ENCODE results near the gene GRK4.
A peak's percentile ranks its signal among the peaks of the same experiment; 100 is the strongest.
"Not testable (repeated sequence)": the region's sequence is repeated elsewhere in the genome, so short reads cannot be mapped to it uniquely, and the experiment has no call there.

The GRK4 gene

DNA sequence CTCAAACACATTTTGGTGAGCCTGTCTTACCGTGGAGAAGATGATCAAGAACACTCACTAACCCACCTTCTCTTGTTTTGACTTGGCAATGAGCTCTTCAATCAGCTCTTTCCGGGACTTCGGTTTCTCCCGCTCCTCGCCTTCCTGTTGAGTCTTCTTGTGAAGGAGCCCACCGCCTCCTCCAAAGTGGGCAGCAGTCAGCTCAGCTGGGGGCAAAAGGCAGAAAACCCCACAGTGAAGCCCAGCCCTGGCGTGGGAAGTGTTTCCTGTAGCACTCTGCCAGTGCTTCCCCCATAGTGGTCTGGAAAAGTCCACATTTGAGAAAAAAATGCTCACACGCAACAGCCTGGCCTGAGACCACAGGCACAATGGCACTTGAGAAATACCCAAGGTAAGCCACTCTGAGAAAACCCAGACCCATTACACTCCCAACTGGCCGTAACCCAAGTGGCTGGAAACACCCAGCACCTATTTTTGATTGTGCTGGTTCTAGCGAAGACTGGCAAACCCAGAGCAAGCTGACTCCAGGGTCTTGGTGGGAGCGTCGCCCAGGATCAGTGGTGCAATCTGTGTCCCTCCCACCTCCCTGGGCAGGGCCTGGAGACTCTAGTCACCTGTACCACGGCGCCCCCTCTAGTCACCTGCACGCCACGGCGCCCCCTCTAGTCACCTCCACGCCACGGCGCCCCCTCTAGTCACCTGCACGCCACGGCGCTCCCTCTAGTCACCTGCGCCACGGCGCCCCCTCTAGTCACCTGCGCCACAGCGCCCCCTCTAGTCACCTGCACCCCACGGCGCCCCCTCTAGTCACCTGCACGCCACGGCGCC lies 8.8 kb upstream of the GRK4 start:
- Histone ChIP-seq H3K36me3 (ENCODE audit: control insufficient read depth, insufficient read depth, low read length) (peaks cover 92% of the 10 kb centered on the region), H3K9me3 (ENCODE audit: control insufficient read depth, insufficient read depth, low read depth, low read length) (peaks cover 24% of the 10 kb centered on the region), H3K4me1 (ENCODE audit: control insufficient read depth, insufficient read depth, low read length) (no peaks in the 10 kb centered on the region), H3K27ac (ENCODE audit: low read depth, low read length) (no peak overlapping the region), H3K4me3 (ENCODE audit: low read depth, low read length) (no peak overlapping the region), H3K27me3 (ENCODE audit: control insufficient read depth, insufficient read depth, low read length) (no peaks in the 10 kb centered on the region), H3K9ac (ENCODE audit: low read length) (no peak overlapping the region)

- not testable (repeated sequence) for H3K4me3 ChIP-seq (ENCODE audit: low read depth, low read length); H3K27me3 ChIP-seq (ENCODE audit: control insufficient read depth, insufficient read depth, low read length); H3K4me1 ChIP-seq (ENCODE audit: control insufficient read depth, insufficient read depth, low read length); H3K9ac ChIP-seq (ENCODE audit: low read length); H3K27ac ChIP-seq (ENCODE audit: low read depth, low read length)
- Histone ChIP-seq H3K36me3 (ENCODE audit: control insufficient read depth, insufficient read depth, low read length) (peaks cover 85% of the 10 kb centered on the region), H3K9me3 (ENCODE audit: control insufficient read depth, insufficient read depth, low read depth, low read length) (peaks cover 24% of the 10 kb centered on the region)
Measured at GRCh38 chr4:2955186-2956044, 8.0 kb upstream of the GRK4 start.

GRCh38 chr4:2958446-2958845 lies 4.9 kb upstream of the GRK4 start:
- H3K4me1 ChIP-seq (ENCODE audit: control insufficient read depth, insufficient read depth, low read length) = peaks cover 10% of the 10 kb centered on the region; the same call in 1 of the 2 replicates
- no peak overlapping the region for H3K27ac ChIP-seq (ENCODE audit: low read depth, low read length)
- peaks cover 24% of the 10 kb centered on the region for H3K9me3 ChIP-seq (ENCODE audit: control insufficient read depth, insufficient read depth, low read depth, low read length)
- H3K4me3 ChIP-seq (ENCODE audit: low read depth, low read length) = no peak overlapping the region
- H3K9ac ChIP-seq (ENCODE audit: low read length) = no peak overlapping the region
- no peaks in the 10 kb centered on the region for H3K27me3 ChIP-seq (ENCODE audit: control insufficient read depth, insufficient read depth, low read length)
- peaks cover 55% of the 10 kb centered on the region for H3K36me3 ChIP-seq (ENCODE audit: control insufficient read depth, insufficient read depth, low read length)

- not testable (repeated sequence) for H3K27ac ChIP-seq (ENCODE audit: low read depth, low read length); H3K4me3 ChIP-seq (ENCODE audit: low read depth, low read length); H3K9ac ChIP-seq (ENCODE audit: low read length); H3K27me3 ChIP-seq (ENCODE audit: control insufficient read depth, insufficient read depth, low read length)
- Histone ChIP-seq H3K36me3 (ENCODE audit: control insufficient read depth, insufficient read depth, low read length) (peaks cover 37% of the 10 kb centered on the region), H3K9me3 (ENCODE audit: control insufficient read depth, insufficient read depth, low read depth, low read length) (peaks cover 17% of the 10 kb centered on the region), H3K4me1 (ENCODE audit: control insufficient read depth, insufficient read depth, low read length) (peaks cover 10% of the 10 kb centered on the region; the same call in 1 of the 2 replicates)
Measured at GRCh38 chr4:2960450-2960849, 2.9 kb upstream of the GRK4 start.

DNA sequence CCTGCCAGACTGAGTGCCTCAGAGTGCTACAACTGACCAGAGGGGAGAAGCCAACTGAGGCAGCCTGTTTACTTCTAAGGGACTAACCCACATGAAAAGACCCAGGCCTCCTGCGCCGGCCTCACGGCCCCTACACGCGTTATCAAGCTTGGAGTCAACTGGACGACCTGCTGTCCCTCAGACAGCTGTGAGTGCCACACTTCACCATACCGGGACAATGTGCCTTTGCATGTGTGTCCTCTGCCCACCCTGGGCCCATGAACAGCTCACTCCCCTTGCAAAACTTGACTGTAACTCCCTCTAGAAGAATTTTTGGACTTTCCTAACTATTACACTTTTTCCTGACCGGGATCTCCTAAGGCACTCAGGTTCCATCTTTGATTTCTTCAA lies 2.0 kb upstream of the GRK4 start:
- peaks cover 28% of the 10 kb centered on the region for H3K36me3 ChIP-seq (ENCODE audit: control insufficient read depth, insufficient read depth, low read length)
- H3K4me1 ChIP-seq (ENCODE audit: control insufficient read depth, insufficient read depth, low read length) = peaks cover 10% of the 10 kb centered on the region; the same call in 1 of the 2 replicates
- peaks cover 3% of the 10 kb centered on the region; the same call in 1 of the 2 replicates for H3K27me3 ChIP-seq (ENCODE audit: control insufficient read depth, insufficient read depth, low read length)
- no peak overlapping the region for H3K27ac ChIP-seq (ENCODE audit: low read depth, low read length)
- peaks cover 9% of the 10 kb centered on the region; the same call in 1 of the 2 replicates for H3K9me3 ChIP-seq (ENCODE audit: control insufficient read depth, insufficient read depth, low read depth, low read length)
- H3K9ac ChIP-seq (ENCODE audit: low read length) = peak overlapping the region; percentile 91
- H3K4me3 ChIP-seq (ENCODE audit: low read depth, low read length) = peak overlapping the region; percentile 91

- Histone ChIP-seq H3K27ac (ENCODE audit: low read depth, low read length) (no peak overlapping the region), H3K36me3 (ENCODE audit: control insufficient read depth, insufficient read depth, low read length) (peaks cover 23% of the 10 kb centered on the region), H3K4me3 (ENCODE audit: low read depth, low read length) (peak overlapping the region; percentile 91), H3K9me3 (ENCODE audit: control insufficient read depth, insufficient read depth, low read depth, low read length) (peaks cover 7% of the 10 kb centered on the region; the same call in 1 of the 2 replicates), H3K4me1 (ENCODE audit: control insufficient read depth, insufficient read depth, low read length) (peaks cover 10% of the 10 kb centered on the region; the same call in 1 of the 2 replicates), H3K27me3 (ENCODE audit: control insufficient read depth, insufficient read depth, low read length) (peaks cover 3% of the 10 kb centered on the region; the same call in 1 of the 2 replicates), H3K9ac (ENCODE audit: low read length) (peak overlapping the region; percentile 91)
Measured at GRCh38 chr4:2961811-2962441, 1.4 kb upstream of the GRK4 start.

- 0 out of 2 replicates have a peak, but pooled peaks cover 2% of the 10 kb centered on the region for H3K9me3 ChIP-seq (ENCODE audit: control insufficient read depth, insufficient read depth, low read depth, low read length)
- peak overlapping the region; percentile 91 for H3K4me3 ChIP-seq (ENCODE audit: low read depth, low read length)
- H3K36me3 ChIP-seq (ENCODE audit: control insufficient read depth, insufficient read depth, low read length) = peaks cover 16% of the 10 kb centered on the region
- H3K9ac ChIP-seq (ENCODE audit: low read length) = peak overlapping the region; percentile 91
- H3K27me3 ChIP-seq (ENCODE audit: control insufficient read depth, insufficient read depth, low read length) = peaks cover 3% of the 10 kb centered on the region; the same call in 1 of the 2 replicates
- peak overlapping the region; percentile 87; the same call in 1 of the 2 replicates for H3K27ac ChIP-seq (ENCODE audit: low read depth, low read length)
- H3K4me1 ChIP-seq (ENCODE audit: control insufficient read depth, insufficient read depth, low read length) = peaks cover 10% of the 10 kb centered on the region; the same call in 1 of the 2 replicates
Measured at GRCh38 chr4:2962614-2963174, 677 bp upstream of the GRK4 start.

GRCh38 chr4:2963966-2964471 lies 648 bp downstream of the GRK4 start:
- peak overlapping the region; percentile 91 for H3K4me3 ChIP-seq (ENCODE audit: low read depth, low read length)
- H3K9ac ChIP-seq (ENCODE audit: low read length) = peak overlapping the region; percentile 91
- no peak overlapping the region for H3K27ac ChIP-seq (ENCODE audit: low read depth, low read length)
- peaks cover 16% of the 10 kb centered on the region; the same call in 1 of the 2 replicates for H3K4me1 ChIP-seq (ENCODE audit: control insufficient read depth, insufficient read depth, low read length)
- no peaks in the 10 kb centered on the region for H3K9me3 ChIP-seq (ENCODE audit: control insufficient read depth, insufficient read depth, low read depth, low read length)
- peaks cover 3% of the 10 kb centered on the region; the same call in 1 of the 2 replicates for H3K27me3 ChIP-seq (ENCODE audit: control insufficient read depth, insufficient read depth, low read length)
- H3K36me3 ChIP-seq (ENCODE audit: control insufficient read depth, insufficient read depth, low read length) = peaks cover 3% of the 10 kb centered on the region; the same call in 1 of the 2 replicates

DNA sequence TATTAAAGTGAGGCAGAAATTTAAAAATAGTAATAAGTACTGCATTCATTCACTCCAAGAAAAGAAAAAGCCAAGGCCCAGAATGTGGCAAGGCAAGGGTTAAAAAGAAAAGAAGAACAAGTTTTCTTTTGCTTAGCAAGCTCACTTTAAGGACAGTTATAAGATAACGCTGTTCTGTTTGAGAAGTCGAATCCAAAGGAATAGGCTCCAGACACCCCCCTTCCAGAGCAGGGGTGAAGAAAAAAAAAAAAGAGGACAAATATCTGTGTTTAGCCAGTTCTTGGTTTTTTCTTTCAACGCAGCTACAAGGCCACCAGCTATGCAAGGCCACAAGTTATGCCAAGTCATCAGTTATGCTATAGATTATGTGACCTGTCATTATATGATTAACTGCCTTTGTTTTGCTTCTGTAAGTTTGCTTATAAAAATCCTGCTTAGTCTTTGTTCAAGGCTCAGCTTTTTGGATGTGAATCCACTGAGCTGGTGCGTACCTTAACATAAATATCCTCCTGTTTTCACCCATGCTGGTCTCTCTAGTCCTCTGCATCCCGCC lies 1.4 kb downstream of the GRK4 start:
- no peaks in the 10 kb centered on the region for H3K36me3 ChIP-seq (ENCODE audit: control insufficient read depth, insufficient read depth, low read length)
- no peak overlapping the region for H3K27ac ChIP-seq (ENCODE audit: low read depth, low read length)
- peaks cover 16% of the 10 kb centered on the region; the same call in 1 of the 2 replicates for H3K4me1 ChIP-seq (ENCODE audit: control insufficient read depth, insufficient read depth, low read length)
- peaks cover 3% of the 10 kb centered on the region; the same call in 1 of the 2 replicates for H3K27me3 ChIP-seq (ENCODE audit: control insufficient read depth, insufficient read depth, low read length)
- H3K4me3 ChIP-seq (ENCODE audit: low read depth, low read length) = no peak overlapping the region
- H3K9ac ChIP-seq (ENCODE audit: low read length) = no peak overlapping the region
- no peaks in the 10 kb centered on the region for H3K9me3 ChIP-seq (ENCODE audit: control insufficient read depth, insufficient read depth, low read depth, low read length)

DNA sequence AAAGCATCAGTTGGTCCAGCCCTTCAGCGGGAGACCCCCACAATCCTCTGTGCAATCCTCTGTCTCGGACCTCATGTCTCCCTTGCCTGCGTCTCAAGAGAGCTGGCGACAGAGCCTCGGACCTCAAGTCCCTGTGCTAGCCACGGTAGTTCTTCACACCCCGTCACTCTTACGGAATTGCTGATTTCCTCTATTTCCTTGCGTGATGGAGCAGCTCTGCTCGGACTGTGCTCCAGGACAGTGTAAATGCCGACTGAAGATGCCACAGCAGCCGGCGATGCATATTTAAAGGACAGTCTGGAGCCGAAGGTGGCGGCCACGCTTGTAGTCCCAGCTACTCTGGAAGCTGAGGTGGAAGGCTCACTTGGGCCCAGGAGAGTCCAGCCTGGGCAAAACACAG lies 1.9 kb downstream of the GRK4 start:
- Histone ChIP-seq H3K9ac (ENCODE audit: low read length) (no peak overlapping the region), H3K4me1 (ENCODE audit: control insufficient read depth, insufficient read depth, low read length) (peaks cover 16% of the 10 kb centered on the region; the same call in 1 of the 2 replicates), H3K4me3 (ENCODE audit: low read depth, low read length) (no peak overlapping the region), H3K27me3 (ENCODE audit: control insufficient read depth, insufficient read depth, low read length) (peaks cover 3% of the 10 kb centered on the region; the same call in 1 of the 2 replicates), H3K36me3 (ENCODE audit: control insufficient read depth, insufficient read depth, low read length) (no peaks in the 10 kb centered on the region), H3K9me3 (ENCODE audit: control insufficient read depth, insufficient read depth, low read depth, low read length) (no peaks in the 10 kb centered on the region), H3K27ac (ENCODE audit: low read depth, low read length) (no peak overlapping the region)

Data from HUES6 (cell line).